ENCODE data around the gene TSSC4. TPM values are rescaled to one million over a fixed set of nuclear protein-coding genes. Genes with fewer than 3 reads are reported as not detected.

Gene TSSC4
- total RNA-seq, 1 donor from 2014 or later = 37.6 TPM

- H3K4me1 ChIP-seq = peaks cover 47% of the 10 kb centered on the region
- no peak for DNase-seq (ENCODE audit: extremely low spot score in 2 of 2)
- intact Hi-C loops (cut with DNase I) = loop anchor here (5.0 kb wide), 1 partner anchor 60 kb away; no protein-coding TSS in a partner anchor
These were observed 23.6 kb upstream of the TSSC4 start, which contains the start of gene CD81 for GRCh38 chr11:2376751-2377451. Gene CD81 (plus strand): TSS chr11:2377310. CDS start chr11:2377550, 240 bp downstream.

GRCh38 chr11:2377511-2378443, 22.8 kb upstream of the TSSC4 start:
- Histone ChIP-seq H3K4me1 (peaks cover 56% of the 10 kb centered on the region), H3K9me3 (no peaks in the 10 kb centered on the region), H3K27me3 (no peaks in the 10 kb centered on the region), H3K36me3 (no peaks in the 10 kb centered on the region), H3K27ac (peak overlapping the region; percentile 98), H3K4me3 (peak overlapping the region; percentile 87 to 90)
- TF ChIP-seq POLR2AphosphoS5 (IDR thresholded peaks at IDR 0.05; ENCODE audit: insufficient read depth in 1 of 2, low read depth in 1 of 2) (peak in 1 of 2 donors; percentile 93), POLR2A (IDR thresholded peaks at IDR 0.05) (peak in 1 of 2 donors; percentile 44), CTCF (IDR thresholded peaks at IDR 0.05) (no peak)
- DNase-seq (ENCODE audit: extremely low spot score in 2 of 2) = no peak
- intact Hi-C loops (cut with DNase I) = loop anchor here (5.0 kb wide), 1 partner anchor 60 kb away; no protein-coding TSS in a partner anchor

More at GRCh38 chr11:2376751-2377451, 23.6 kb upstream of the TSSC4 start, which contains the start of gene CD81:
- Histone ChIP-seq H3K4me3 (peak within 1 kb of the TSS; percentile 87 to 90), H3K27ac (peak within 1 kb of the TSS; percentile 98), H3K36me3 (no peaks in the 10 kb centered on the region), H3K9me3 (no peaks in the 10 kb centered on the region), H3K27me3 (no peaks in the 10 kb centered on the region)
- TF ChIP-seq CTCF (IDR thresholded peaks at IDR 0.05) = no peak
- peak in 1 of 2 donors; percentile 55 for TF ChIP-seq POLR2A (IDR thresholded peaks at IDR 0.05)

- Histone ChIP-seq H3K27ac (peak overlapping the region; percentile 98), H3K4me1 (peaks cover 65% of the 10 kb centered on the region), H3K27me3 (no peaks in the 10 kb centered on the region), H3K9me3 (no peaks in the 10 kb centered on the region), H3K36me3 (no peaks in the 10 kb centered on the region), H3K4me3 (peak overlapping the region; percentile 87 to 90)
- intact Hi-C loops (cut with DNase I) = loop anchor here (5.0 kb wide), 1 partner anchor 61 kb away; no protein-coding TSS in a partner anchor
- TF ChIP-seq POLR2A (IDR thresholded peaks at IDR 0.05) (no peak), POLR2AphosphoS5 (IDR thresholded peaks at IDR 0.05; ENCODE audit: insufficient read depth in 1 of 2, low read depth in 1 of 2) (peak in 1 of 2 donors; percentile 9), CTCF (IDR thresholded peaks at IDR 0.05) (no peak)
- DNase-seq (ENCODE audit: extremely low spot score in 2 of 2) = no peak
These were observed 21.9 kb upstream of the TSSC4 start for GRCh38 chr11:2378527-2379210.

GRCh38 chr11:2379466-2380174, 20.9 kb upstream of the TSSC4 start:
- Histone ChIP-seq H3K9me3 (no peaks in the 10 kb centered on the region), H3K27ac (peak overlapping the region; percentile 98), H3K36me3 (no peaks in the 10 kb centered on the region), H3K27me3 (no peaks in the 10 kb centered on the region), H3K4me1 (peaks cover 74% of the 10 kb centered on the region), H3K4me3 (peak overlapping the region; percentile 87 to 90)
- TF ChIP-seq CTCF (IDR thresholded peaks at IDR 0.05) (no peak), POLR2A (IDR thresholded peaks at IDR 0.05) (no peak), POLR2AphosphoS5 (IDR thresholded peaks at IDR 0.05; ENCODE audit: insufficient read depth in 1 of 2, low read depth in 1 of 2) (no peak)
- DNase-seq (ENCODE audit: extremely low spot score in 2 of 2) = no peak
- intact Hi-C loops (cut with DNase I) = loop anchor here (5.0 kb wide), 1 partner anchor 62 kb away; no protein-coding TSS in a partner anchor
